ENCODE data around the gene ZNF654. TPM values are rescaled to one million over a fixed set of nuclear protein-coding genes. Genes with fewer than 3 reads are reported as not detected.

ZNF654 gene
- total and polyA plus RNA-seq, 8 donors, result 1.7 to 11.0 (median 5.1) TPM

- 80 to 93% methylated on average over 2 of the region's 2 CpGs for WGBS, 2 donors
- Histone ChIP-seq H3K4me3 (no peak overlapping the region), H3K27me3 (no peaks in the 10 kb centered on the region), H3K27ac (no peak overlapping the region), H3K36me3 (peaks cover 0 to 38% (median 14%) of the 10 kb centered on the region in 3 donors), H3K9me3 (no peaks in the 10 kb centered on the region), H3K4me1 (peaks cover 3 to 22% (median 20%) of the 10 kb centered on the region in 3 donors)
- no peak for ATAC-seq
- intact Hi-C loops (cut with DNase I), result no loop called here
- TF ChIP-seq, protein P1, sequence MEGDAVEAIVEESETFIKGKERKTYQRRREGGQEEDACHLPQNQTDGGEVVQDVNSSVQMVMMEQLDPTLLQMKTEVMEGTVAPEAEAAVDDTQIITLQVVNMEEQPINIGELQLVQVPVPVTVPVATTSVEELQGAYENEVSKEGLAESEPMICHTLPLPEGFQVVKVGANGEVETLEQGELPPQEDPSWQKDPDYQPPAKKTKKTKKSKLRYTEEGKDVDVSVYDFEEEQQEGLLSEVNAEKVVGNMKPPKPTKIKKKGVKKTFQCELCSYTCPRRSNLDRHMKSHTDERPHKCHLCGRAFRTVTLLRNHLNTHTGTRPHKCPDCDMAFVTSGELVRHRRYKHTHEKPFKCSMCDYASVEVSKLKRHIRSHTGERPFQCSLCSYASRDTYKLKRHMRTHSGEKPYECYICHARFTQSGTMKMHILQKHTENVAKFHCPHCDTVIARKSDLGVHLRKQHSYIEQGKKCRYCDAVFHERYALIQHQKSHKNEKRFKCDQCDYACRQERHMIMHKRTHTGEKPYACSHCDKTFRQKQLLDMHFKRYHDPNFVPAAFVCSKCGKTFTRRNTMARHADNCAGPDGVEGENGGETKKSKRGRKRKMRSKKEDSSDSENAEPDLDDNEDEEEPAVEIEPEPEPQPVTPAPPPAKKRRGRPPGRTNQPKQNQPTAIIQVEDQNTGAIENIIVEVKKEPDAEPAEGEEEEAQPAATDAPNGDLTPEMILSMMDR (IDR thresholded peaks at IDR 0.05), result no peak
- DNase-seq, result no peak
- FAIRE-seq, result no peak
Measured at GRCh38 chr3:88152841-88153240, 93.8 kb downstream of the ZNF654 start.

DNA sequence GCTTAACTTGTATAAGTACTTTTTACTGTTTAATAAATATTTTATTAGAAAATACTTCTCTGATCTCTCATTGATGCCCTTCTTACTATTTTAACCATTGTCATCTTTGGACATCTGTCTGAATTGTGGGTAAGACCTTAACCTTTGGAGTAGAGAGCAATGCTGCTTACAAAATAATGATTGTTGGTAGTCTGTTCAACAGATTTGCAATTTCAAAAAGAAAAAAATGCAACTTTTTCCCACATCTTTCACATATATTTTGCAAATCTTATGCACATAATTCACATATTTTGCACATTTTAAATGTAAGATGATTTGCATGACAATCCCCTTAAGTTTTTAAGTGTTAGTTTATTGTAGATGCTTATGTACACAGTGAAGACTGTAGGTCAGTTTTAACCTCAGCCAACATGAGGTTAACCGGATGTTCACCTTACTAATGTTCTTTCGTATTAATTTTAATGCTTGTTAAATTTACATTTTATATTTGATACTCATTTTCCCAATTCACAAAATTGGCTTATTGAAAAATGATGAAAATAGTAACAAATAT is 107.4 kb downstream of the ZNF654 start:
- whole genome bisulfite sequencing, 2 donors, result 97 to 99% methylated on average over 2 of the region's 2 CpGs
- Histone ChIP-seq H3K27ac (no peak overlapping the region), H3K4me1 (no peaks in the 10 kb centered on the region), H3K4me3 (no peak overlapping the region), H3K9me3 (no peaks in the 10 kb centered on the region), H3K36me3 (no peaks in the 10 kb centered on the region), H3K27me3 (no peaks in the 10 kb centered on the region)
- FAIRE-seq (no peak), DNase-seq (no peak), ATAC-seq (no peak)
- intact Hi-C loops (cut with DNase I), result no loop called here
- TF ChIP-seq, protein P1 (IDR thresholded peaks at IDR 0.05), result no peak

- Histone ChIP-seq H3K4me3 (no peak overlapping the region), H3K27me3 (no peaks in the 10 kb centered on the region), H3K9me3 (no peaks in the 10 kb centered on the region), H3K4me1 (no peaks in the 10 kb centered on the region), H3K27ac (no peak overlapping the region), H3K36me3 (no peaks in the 10 kb centered on the region)
- TF ChIP-seq, protein P1 (IDR thresholded peaks at IDR 0.05), result no peak
- no peak for DNase-seq
- 96 to 97% methylated on average over 6 of the region's 6 CpGs for WGBS, 2 donors
- no peak for FAIRE-seq
- ATAC-seq, result no peak
- intact Hi-C loops (cut with DNase I), result no loop called here
Measured at GRCh38 chr3:88167173-88167572, 108.1 kb downstream of the ZNF654 start.

DNA sequence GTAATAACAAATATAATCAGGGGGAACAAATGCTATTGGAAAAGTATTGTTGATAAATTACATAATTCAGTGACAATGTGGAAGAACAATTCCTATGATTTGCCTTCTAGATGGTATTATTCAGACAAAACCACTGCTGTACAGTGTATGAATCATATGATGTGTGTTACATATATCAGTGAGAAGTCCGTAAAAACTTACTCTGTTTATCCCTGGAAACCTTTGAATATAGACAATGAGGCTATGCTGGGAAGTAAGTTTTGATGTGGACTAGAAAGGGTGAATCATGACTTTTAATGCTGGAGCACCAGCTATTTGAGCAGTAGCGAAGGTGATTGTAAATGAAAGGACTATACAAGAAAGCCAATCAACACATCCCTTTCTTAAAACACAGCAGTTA is 108.6 kb downstream of the ZNF654 start:
- Histone ChIP-seq H3K36me3 (no peaks in the 10 kb centered on the region), H3K4me3 (no peak overlapping the region), H3K27ac (no peak overlapping the region), H3K9me3 (no peaks in the 10 kb centered on the region), H3K4me1 (no peaks in the 10 kb centered on the region), H3K27me3 (no peaks in the 10 kb centered on the region)
- ATAC-seq (no peak), FAIRE-seq (no peak), DNase-seq (no peak)
- 95 to 96% methylated on average over 2 of the region's 2 CpGs for WGBS, 2 donors
- intact Hi-C loops (cut with DNase I), result no loop called here
- TF ChIP-seq, protein P1 (IDR thresholded peaks at IDR 0.05), result no peak

GRCh38 chr3:88168171-88168570 is 109.1 kb downstream of the ZNF654 start:
- no peaks in the 10 kb centered on the region for H3K9me3 ChIP-seq
- no peaks in the 10 kb centered on the region for H3K27me3 ChIP-seq
- WGBS, 2 donors, result 81 to 88% methylated on average over 5 of the region's 5 CpGs
- TF ChIP-seq, protein P1 (IDR thresholded peaks at IDR 0.05), result no peak
- no peak for DNase-seq
- FAIRE-seq, result no peak
- H3K4me1 ChIP-seq, result no peaks in the 10 kb centered on the region
- intact Hi-C loops (cut with DNase I), result no loop called here
- no peak for ATAC-seq
- H3K4me3 ChIP-seq, result no peak overlapping the region
- H3K27ac ChIP-seq, result no peak overlapping the region
- H3K36me3 ChIP-seq, result no peaks in the 10 kb centered on the region

Data from pancreas (tissue), 10 donors.